Heart right ventricle (tissue), 16 donors: ENCODE data around the gene BUD31. TPM values are rescaled to one million over a fixed set of nuclear protein-coding genes. Genes with fewer than 3 reads are reported as not detected.

Experiments used
- ATAC-seq, 8 donors: fragments of 200-7000 bp; cut with Tn5 transposase; one replicate each; pipeline ENCODE4 v1.9.1; 2020; ENCODE audit warnings: mild to moderate bottlenecking in 8 of 8, moderate library complexity in 8 of 8, moderate number of reproducible peaks in 1 of 8
- DNase-seq, 2 donors: peaks; one replicate each; pipeline ENCODE4 v3.0.0-alpha.2; 2020
- H3K27ac ChIP-seq, 10 donors: fragments of 200-600 bp; sonication (generic) in 2 of 10; one replicate each; pipeline versions ENCODE4 v1.5.0 to v1.8.0; 2020 to 2022; ENCODE audit warnings: mild to moderate bottlenecking in 3 of 10
- H3K27me3 ChIP-seq, 7 donors: fragments of 200-600 bp; one replicate each; pipeline ENCODE4 v1.8.0; 2021 to 2022; ENCODE audit warnings: mild to moderate bottlenecking in 2 of 7
- H3K36me3 ChIP-seq, 9 donors: fragments of 200-600 bp; sonication (generic) in 1 of 9; one replicate each; pipeline versions ENCODE4 v1.5.0 to v1.8.0; 2020 to 2022; ENCODE audit warnings: mild to moderate bottlenecking in 2 of 9
- H3K4me1 ChIP-seq, 9 donors: fragments of 200-600 bp; sonication (generic) in 1 of 9; one replicate each; pipeline versions ENCODE4 v1.5.0 to v1.8.0; 2020 to 2022; ENCODE audit warnings: mild to moderate bottlenecking in 4 of 9
- H3K4me3 ChIP-seq, 10 donors: fragments of 200-600 bp; sonication (generic) in 2 of 10; one replicate each; pipeline versions ENCODE4 v1.5.0 to v1.8.0; 2020 to 2022; ENCODE audit warnings: mild to moderate bottlenecking in 7 of 10, moderate library complexity in 2 of 10
- H3K9me3 ChIP-seq, 11 donors: fragments of 200-600 bp in 10 of 11; sonication (generic) in 2 of 11; one replicate each; pipeline versions ENCODE4 v1.5.0 to v1.8.0; 2013 to 2022; ENCODE audit warnings: mild to moderate bottlenecking in 2 of 11, control low read depth in 1 of 11, moderate library complexity in 1 of 11
- WGBS, 2 donors: extraction: QIAGEN DNeasy Blood & Tissue Kit; methylation state at CpG; one replicate each; pipeline ENCODE4 v1.1.7; 2013; ENCODE audit warnings: inconsistent platforms in 1 of 2; 5-methylcytosine and 5-hydroxymethylcytosine counted together
- intact Hi-C, 10 donors: fragments of 100-400 bp; cut with DNase I; formaldehyde crosslinking; loops; one replicate each; pipeline versions ENCODE4 v1.11.1 to v1.14.2; 2022
- polyA plus RNA-seq, 2 donors: library from polyadenylated mRNA; stranded (reverse); fragments of 200-250 nt; gene quantifications; one replicate each; pipeline ENCODE4 v1.2.3, GENCODE V29; 2013
- total RNA-seq, 10 donors: library from RNA; stranded (reverse); fragmentation: NEBNext Ultra II Directional in 3 of 10; extraction: Animal tissue kit (Norgen Biotek cat#: 25700) in 3 of 10; gene quantifications; one replicate each; pipeline versions ENCODE4 v1.2.1 to v1.2.4, GENCODE V29; 2021 to 2023
- TF ChIP-seq, protein P1 (sequence below), 9 donors: fragments of 200-600 bp; sonication (generic) in 2 of 9; IDR thresholded peaks; one replicate each; pipeline versions ENCODE4 v1.5.0 to v1.8.0; 2021 to 2022; ENCODE audit warnings: antibody characterized with exemption in 9 of 9, mild to moderate bottlenecking in 5 of 9, moderate library complexity in 1 of 9
- donor health status: Arrhythmogenic right ventricular cardiomyopathy.
- donor health status: ischemic (EF 13 %, LVEDD 7.1; RV severe dilation, severe dysfunction).
- donor health status: healthy with polysubstance abuse.
- donor health status: DM: no; HTN: yes; CAD: no.
- donor health status: DM: no; HTN: no; CAD: no.
- donor health status: ischemic (EF 25% LVEDD 6.9; RV normal size, moderate dysfunction).
- donor health status: ischemic (EF 25% LVEDD 5.7; RV mildly dilated, moderate dysfunction).
- donor health status: healthy.
- donor health status: DM: yes; HTN: yes; CAD: no.
- donor health status: Ischemic cardiomyopathy.
- donor health status: ischemic (EF 35%, LVEDD 5.7; RV mildly dilated, moderate dysfunction).
- donor health status: nonischemic (EF 11% LVEDD 7.7; RV severe dilation, severe dysfunction).
- donor health status: DM: yes; HTN: yes; CAD: no.
- donor health status: PGD.
- donor health status: ischemic (EF 29% LVEDD 5.4; RV normal size, mild dysfunction).
- donor health status: nonischemic (EF 23%, LVEDD 6.1; RV moderate dilation, normal function).

The BUD31 gene
- total and polyA plus RNA-seq, 12 donors, result 28.3 to 116 (median 43.4) TPM

DNA sequence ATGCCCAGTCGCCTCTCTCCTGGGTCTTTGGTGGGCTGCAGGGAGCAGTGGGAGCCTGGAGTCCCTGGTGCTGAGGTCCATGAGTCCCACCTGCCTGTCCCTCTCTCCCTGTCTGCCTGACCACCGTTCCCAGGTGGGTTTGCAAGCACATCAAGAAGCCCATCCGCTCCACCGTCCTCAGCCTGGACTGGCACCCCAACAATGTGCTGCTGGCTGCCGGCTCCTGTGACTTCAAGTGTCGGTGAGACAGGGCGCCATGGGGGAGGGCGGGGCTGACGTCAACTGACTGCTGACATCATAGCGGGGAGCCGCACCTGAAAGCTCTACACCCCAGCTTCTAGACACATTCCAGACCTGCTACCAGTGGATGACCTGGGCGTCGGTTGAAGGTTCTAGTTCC is 19.0 kb upstream of the BUD31 start:
- DNase-seq, result no peak
- intact Hi-C loops, result no loop called here
- peaks cover 0 to 95% (median 29%) of the 10 kb centered on the region in 9 donors for H3K36me3 ChIP-seq
- H3K27ac ChIP-seq, result no peak overlapping the region
- ATAC-seq, result no peak
- peaks cover 3 to 29% (median 21%) of the 10 kb centered on the region in 9 donors for H3K4me1 ChIP-seq
- H3K4me3 ChIP-seq, result no peak overlapping the region
- H3K9me3 ChIP-seq, result no peaks in the 10 kb centered on the region
- H3K27me3 ChIP-seq, result no peaks in the 10 kb centered on the region
- TF ChIP-seq, protein P1, sequence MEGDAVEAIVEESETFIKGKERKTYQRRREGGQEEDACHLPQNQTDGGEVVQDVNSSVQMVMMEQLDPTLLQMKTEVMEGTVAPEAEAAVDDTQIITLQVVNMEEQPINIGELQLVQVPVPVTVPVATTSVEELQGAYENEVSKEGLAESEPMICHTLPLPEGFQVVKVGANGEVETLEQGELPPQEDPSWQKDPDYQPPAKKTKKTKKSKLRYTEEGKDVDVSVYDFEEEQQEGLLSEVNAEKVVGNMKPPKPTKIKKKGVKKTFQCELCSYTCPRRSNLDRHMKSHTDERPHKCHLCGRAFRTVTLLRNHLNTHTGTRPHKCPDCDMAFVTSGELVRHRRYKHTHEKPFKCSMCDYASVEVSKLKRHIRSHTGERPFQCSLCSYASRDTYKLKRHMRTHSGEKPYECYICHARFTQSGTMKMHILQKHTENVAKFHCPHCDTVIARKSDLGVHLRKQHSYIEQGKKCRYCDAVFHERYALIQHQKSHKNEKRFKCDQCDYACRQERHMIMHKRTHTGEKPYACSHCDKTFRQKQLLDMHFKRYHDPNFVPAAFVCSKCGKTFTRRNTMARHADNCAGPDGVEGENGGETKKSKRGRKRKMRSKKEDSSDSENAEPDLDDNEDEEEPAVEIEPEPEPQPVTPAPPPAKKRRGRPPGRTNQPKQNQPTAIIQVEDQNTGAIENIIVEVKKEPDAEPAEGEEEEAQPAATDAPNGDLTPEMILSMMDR (IDR thresholded peaks at IDR 0.05), result no peak
- WGBS, 2 donors, result 90 to 92% methylated on average over 12 to 13 of the region's 13 CpGs

DNA sequence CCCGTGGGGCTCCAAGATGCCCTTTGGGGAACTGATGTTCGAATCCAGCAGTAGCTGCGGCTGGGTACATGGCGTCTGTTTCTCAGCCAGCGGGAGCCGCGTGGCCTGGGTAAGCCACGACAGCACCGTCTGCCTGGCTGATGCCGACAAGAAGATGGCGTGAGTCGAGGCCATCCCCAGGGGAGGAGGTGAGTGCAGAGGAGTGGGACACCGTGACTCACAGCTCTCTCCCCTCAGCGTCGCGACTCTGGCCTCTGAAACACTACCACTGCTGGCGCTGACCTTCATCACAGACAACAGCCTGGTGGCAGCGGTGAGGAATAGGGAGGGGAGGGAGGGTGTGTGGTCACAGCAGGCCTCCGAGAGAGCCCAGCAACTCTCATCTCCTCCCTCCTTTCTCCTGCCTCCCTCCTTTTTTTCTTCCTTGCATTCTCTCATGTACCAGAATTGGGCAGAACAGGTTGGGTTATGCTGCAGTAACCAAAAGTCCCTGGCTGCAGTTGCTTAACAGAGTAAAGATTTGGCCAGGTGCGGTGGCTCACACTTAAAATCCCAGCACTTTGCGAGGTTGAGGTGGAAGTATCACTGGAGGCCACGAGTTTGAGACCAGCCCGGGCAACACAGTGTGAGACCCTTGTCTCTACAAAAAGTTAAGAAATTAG is 17.7 kb upstream of the BUD31 start:
- no peak for ATAC-seq
- Histone ChIP-seq H3K27ac (no peak overlapping the region), H3K9me3 (no peaks in the 10 kb centered on the region), H3K4me1 (peaks cover 3 to 24% (median 21%) of the 10 kb centered on the region in 9 donors), H3K27me3 (no peaks in the 10 kb centered on the region), H3K4me3 (no peak overlapping the region), H3K36me3 (peaks cover 0 to 99% (median 37%) of the 10 kb centered on the region in 9 donors)
- TF ChIP-seq, protein P1 (IDR thresholded peaks at IDR 0.05), result no peak
- intact Hi-C loops, result no loop called here
- 91 to 93% methylated on average over 23 of the region's 23 CpGs for WGBS, 2 donors
- no peak for DNase-seq

GRCh38 chr7:99392046-99392445 is 16.7 kb upstream of the BUD31 start:
- peaks cover 0 to 99% (median 34%) of the 10 kb centered on the region in 9 donors for H3K36me3 ChIP-seq
- WGBS, 2 donors, result 89 to 95% methylated on average over 8 of the region's 8 CpGs
- H3K4me3 ChIP-seq, result peak overlapping the region in 6 of 10 donors; percentile 41 to 66 (median 63)
- H3K27ac ChIP-seq, result peak overlapping the region in 3 of 10 donors; percentile 76 to 77 (median 77)
- DNase-seq (no peak), ATAC-seq (no peak)
- TF ChIP-seq, protein P1 (IDR thresholded peaks at IDR 0.05), result no peak
- intact Hi-C loops, result no loop called here
- H3K9me3 ChIP-seq, result no peaks in the 10 kb centered on the region
- H3K27me3 ChIP-seq, result no peaks in the 10 kb centered on the region
- H3K4me1 ChIP-seq, result peaks cover 3 to 24% (median 21%) of the 10 kb centered on the region in 9 donors

DNA sequence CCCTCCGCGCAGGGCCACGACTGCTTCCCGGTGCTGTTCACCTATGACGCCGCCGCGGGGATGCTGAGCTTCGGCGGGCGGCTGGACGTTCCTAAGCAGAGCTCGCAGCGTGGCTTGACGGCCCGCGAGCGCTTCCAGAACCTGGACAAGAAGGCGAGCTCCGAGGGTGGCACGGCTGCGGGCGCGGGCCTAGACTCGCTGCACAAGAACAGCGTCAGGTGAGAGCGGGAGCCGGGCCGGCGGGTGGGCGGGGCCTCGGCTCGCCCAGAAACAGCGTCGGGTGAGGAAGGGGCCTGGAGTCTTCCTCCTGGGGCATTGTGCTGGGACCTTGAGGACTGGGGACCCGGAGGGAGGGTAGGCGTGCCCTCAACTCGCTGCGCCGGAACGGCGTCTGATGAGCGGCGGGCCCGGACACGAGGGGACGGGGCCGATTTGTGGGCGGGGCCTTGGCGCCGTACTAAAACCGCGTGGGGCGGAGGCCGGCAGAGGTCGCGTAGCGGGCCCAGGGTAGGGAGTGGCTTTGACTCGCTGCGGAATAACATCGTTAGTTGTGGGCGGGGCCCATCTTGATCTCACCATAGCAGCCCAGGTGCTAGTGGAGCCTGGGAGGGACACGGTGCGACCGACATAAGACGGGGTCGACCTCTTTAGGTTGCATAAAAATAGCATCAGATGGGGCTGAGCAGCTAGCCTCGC is 16.0 kb upstream of the BUD31 start:
- peak overlapping the region; percentile 13 to 77 (median 73) for H3K27ac ChIP-seq
- ATAC-seq, result peak; percentile 77 to 90 (median 86)
- peak overlapping the region; percentile 20 to 85 (median 60) for H3K4me3 ChIP-seq
- TF ChIP-seq, protein P1 (IDR thresholded peaks at IDR 0.05), result peak in 4 of 9 donors; percentile 8 to 28 (median 16)
- H3K36me3 ChIP-seq, result peaks cover 0 to 99% (median 36%) of the 10 kb centered on the region in 9 donors
- WGBS, 2 donors, result 2 to 4% methylated on average over 68 of the region's 68 CpGs
- peaks cover 3 to 24% (median 21%) of the 10 kb centered on the region in 9 donors for H3K4me1 ChIP-seq
- peak; percentile 80 for DNase-seq
- intact Hi-C loops, result loop anchor here in 1 of 10 donors (1.0 kb wide), 1 partner anchor 40 kb away; no protein-coding TSS in a partner anchor
- H3K9me3 ChIP-seq, result no peaks in the 10 kb centered on the region
- H3K27me3 ChIP-seq, result no peaks in the 10 kb centered on the region
